Endodermal cell (in vitro differentiated cells): ENCODE data around the gene PTPA. TPM values are rescaled to one million over a fixed set of nuclear protein-coding genes. Genes with fewer than 3 reads are reported as not detected.
"Not testable (repeated sequence)": the region's sequence is repeated elsewhere in the genome, so short reads cannot be mapped to it uniquely, and the experiment has no call there.

Source experiments
- DNase-seq: peaks from one replicate; pipeline ENCODE4 v3.0.0-alpha.2; 2017
- H3K27ac ChIP-seq: 2 replicates; pipeline ENCODE4 v1.5.1; 2013; ENCODE audit warnings: mild to moderate bottlenecking, low read depth, low read length, moderate library complexity
- H3K27me3 ChIP-seq: 2 replicates; pipeline ENCODE4 v1.6.1; 2013; ENCODE audit warnings: mild to moderate bottlenecking, low read length, moderate library complexity; ENCODE audit not compliant: insufficient read depth, control insufficient read depth, poor library complexity, severe bottlenecking
- H3K36me3 ChIP-seq: 2 replicates; pipeline ENCODE4 v1.7.0; 2013; ENCODE audit warnings: mild to moderate bottlenecking, low read length, moderate library complexity; ENCODE audit not compliant: control insufficient read depth, insufficient read depth
- H3K4me1 ChIP-seq: one replicate; pipeline ENCODE4 v1.7.0; 2013; ENCODE audit warnings: low read length; ENCODE audit not compliant: control insufficient read depth, insufficient read depth
- H3K4me3 ChIP-seq: 2 replicates; pipeline ENCODE4 v1.5.1; 2013; ENCODE audit warnings: mild to moderate bottlenecking, low read length, moderate library complexity
- H3K9ac ChIP-seq: 2 replicates; pipeline ENCODE4 v1.6.1; 2013; ENCODE audit warnings: mild to moderate bottlenecking, low read length, moderate library complexity; ENCODE audit not compliant: poor library complexity, severe bottlenecking; ENCODE audit errors: extremely low read depth
- H3K9me3 ChIP-seq: 2 replicates; pipeline ENCODE4 v1.6.1; 2013; ENCODE audit warnings: mild to moderate bottlenecking, low read length, moderate library complexity; ENCODE audit not compliant: control insufficient read depth
- H3K27ac Mint-ChIP-seq: 2 replicates; pipeline ENCODE4 v1.8.0; 2020; ENCODE audit warnings: mixed read lengths
- H3K27me3 Mint-ChIP-seq: 2 replicates; pipeline ENCODE4 v1.8.0; 2021; ENCODE audit warnings: mild to moderate bottlenecking, mixed read lengths; ENCODE audit not compliant: insufficient read depth
- H3K36me3 Mint-ChIP-seq: 2 replicates; pipeline ENCODE4 v1.8.0; 2020; ENCODE audit warnings: low read depth, mixed read lengths
- H3K4me1 Mint-ChIP-seq: 2 replicates; pipeline ENCODE4 v1.8.0; 2020; ENCODE audit warnings: mixed read lengths
- H3K4me3 Mint-ChIP-seq: 2 replicates; pipeline ENCODE4 v1.8.0; 2020; ENCODE audit warnings: mild to moderate bottlenecking, moderate library complexity, mixed read lengths
- H3K9me3 Mint-ChIP-seq: 2 replicates; pipeline ENCODE4 v1.8.0; 2020; ENCODE audit warnings: mild to moderate bottlenecking, mixed read lengths
- CTCF ChIP-seq: fragments of 200-600 bp; sonication (generic); conservative IDR thresholded peaks from 2 replicates; pipeline ENCODE4 v1.5.0; 2021; ENCODE audit warnings: antibody characterized with exemption, mild to moderate bottlenecking
- WGBS, 2 experiments: methylation state at CpG; one replicate each; pipeline versions ENCODE4 v1.1.5 to v1.1.7; 2013; ENCODE audit warnings: missing lambda C conversion rate in 2 of 2, mixed read lengths in 1 of 2; ENCODE audit not compliant: insufficient coverage in 1 of 2, insufficient read length in 1 of 2; 5-methylcytosine and 5-hydroxymethylcytosine counted together
- total RNA-seq, 2 donors: library from RNA; stranded (reverse); fragmentation: NEBNext Ultra II Directional in 1 of 2; extraction: Animal tissue kit (Norgen Biotek cat#: 25700) in 1 of 2; gene quantifications; 2 replicates in 1 of 2; 3 replicates in 1 of 2; pipeline ENCODE4 v1.2.1, GENCODE V29; 2021

Gene PTPA
- total RNA-seq, 2 donors from 2014 or later = 134 to 139 TPM

GRCh38 chr9:129185991-129186390 is 74.8 kb downstream of the PTPA start:
- no peak for DNase-seq
- peaks cover 62% of the 10 kb centered on the region for H3K27me3 Mint-ChIP-seq
- H3K4me3 ChIP-seq = no peak overlapping the region
- H3K9me3 ChIP-seq = peaks cover 5% of the 10 kb centered on the region
- H3K4me1 ChIP-seq = peaks cover 14% of the 10 kb centered on the region
- H3K36me3 Mint-ChIP-seq = no peaks in the 10 kb centered on the region
- H3K4me3 Mint-ChIP-seq = no peak overlapping the region
- 88 to 100% methylated on average over 7 to 10 of the region's 10 CpGs for WGBS, 2 experiments
- TF ChIP-seq CTCF = no peak
- H3K27ac ChIP-seq = no peak overlapping the region
- H3K36me3 ChIP-seq = no peaks in the 10 kb centered on the region
- H3K4me1 Mint-ChIP-seq = peaks cover 34% of the 10 kb centered on the region
- H3K27me3 ChIP-seq = peaks cover 15% of the 10 kb centered on the region
- H3K27ac Mint-ChIP-seq = no peak overlapping the region
- no peaks in the 10 kb centered on the region for H3K9me3 Mint-ChIP-seq
- no peak overlapping the region for H3K9ac ChIP-seq

GRCh38 chr9:129187042-129187441 is 75.8 kb downstream of the PTPA start:
- Mint-ChIP-seq H3K27ac (no peak overlapping the region), H3K4me1 (peaks cover 24% of the 10 kb centered on the region), H3K4me3 (no peak overlapping the region), H3K36me3 (no peaks in the 10 kb centered on the region), H3K9me3 (peaks cover 3% of the 10 kb centered on the region), H3K27me3 (peaks cover 54% of the 10 kb centered on the region)
- 80 to 95% methylated on average over 1 of the region's 1 CpG for WGBS, 2 experiments
- no peak overlapping the region for H3K4me3 ChIP-seq
- H3K36me3 ChIP-seq = no peaks in the 10 kb centered on the region
- no peak overlapping the region for H3K9ac ChIP-seq
- H3K27me3 ChIP-seq = peaks cover 4% of the 10 kb centered on the region
- DNase-seq = no peak
- H3K9me3 ChIP-seq = peaks cover 5% of the 10 kb centered on the region
- TF ChIP-seq CTCF = no peak
- no peak overlapping the region for H3K27ac ChIP-seq
- peaks cover 13% of the 10 kb centered on the region for H3K4me1 ChIP-seq

GRCh38 chr9:129189971-129190370 is 78.8 kb downstream of the PTPA start:
- not testable (repeated sequence) for H3K4me1 Mint-ChIP-seq, H3K36me3 ChIP-seq, H3K4me1 ChIP-seq, DNase-seq, H3K9me3 ChIP-seq, H3K27me3 ChIP-seq, H3K9me3 Mint-ChIP-seq, H3K4me3 Mint-ChIP-seq, H3K4me3 ChIP-seq, H3K27ac ChIP-seq, H3K36me3 Mint-ChIP-seq, H3K27ac Mint-ChIP-seq, H3K9ac ChIP-seq
- H3K27me3 Mint-ChIP-seq = peaks cover 63% of the 10 kb centered on the region
- 92 to 95% methylated on average over 8 of the region's 8 CpGs for WGBS, 2 experiments

GRCh38 chr9:129191234-129191633 is 80.0 kb downstream of the PTPA start:
- Histone ChIP-seq H3K4me1 (no peaks in the 10 kb centered on the region), H3K9me3 (peaks cover 5% of the 10 kb centered on the region), H3K4me3 (no peak overlapping the region), H3K9ac (no peak overlapping the region), H3K27ac (no peak overlapping the region), H3K27me3 (no peaks in the 10 kb centered on the region), H3K36me3 (no peaks in the 10 kb centered on the region)
- 92 to 95% methylated on average over 7 of the region's 7 CpGs for WGBS, 2 experiments
- peaks cover 2% of the 10 kb centered on the region for H3K36me3 Mint-ChIP-seq
- H3K4me3 Mint-ChIP-seq = no peak overlapping the region
- H3K9me3 Mint-ChIP-seq = peaks cover 6% of the 10 kb centered on the region
- peaks cover 6% of the 10 kb centered on the region for H3K4me1 Mint-ChIP-seq
- H3K27me3 Mint-ChIP-seq = peaks cover 69% of the 10 kb centered on the region
- TF ChIP-seq CTCF = no peak
- DNase-seq = no peak
- no peak overlapping the region for H3K27ac Mint-ChIP-seq
